Stimulated activated CD8-positive, alpha-beta memory T cell treated with anti-CD3 and anti-CD28 coated beads, Interleukin-12 subunit alpha, Interleukin-12 subunit beta, amount 100 ng/mL, for 24 hours (primary cell): ENCODE measurements around the gene UQCC2.

ENCODE experiments used
- DNase-seq: peaks from one replicate; pipeline ENCODE4 v3.0.0-alpha.2; 2020; ENCODE audit errors: extremely low read depth

UQCC2 gene

DNA sequence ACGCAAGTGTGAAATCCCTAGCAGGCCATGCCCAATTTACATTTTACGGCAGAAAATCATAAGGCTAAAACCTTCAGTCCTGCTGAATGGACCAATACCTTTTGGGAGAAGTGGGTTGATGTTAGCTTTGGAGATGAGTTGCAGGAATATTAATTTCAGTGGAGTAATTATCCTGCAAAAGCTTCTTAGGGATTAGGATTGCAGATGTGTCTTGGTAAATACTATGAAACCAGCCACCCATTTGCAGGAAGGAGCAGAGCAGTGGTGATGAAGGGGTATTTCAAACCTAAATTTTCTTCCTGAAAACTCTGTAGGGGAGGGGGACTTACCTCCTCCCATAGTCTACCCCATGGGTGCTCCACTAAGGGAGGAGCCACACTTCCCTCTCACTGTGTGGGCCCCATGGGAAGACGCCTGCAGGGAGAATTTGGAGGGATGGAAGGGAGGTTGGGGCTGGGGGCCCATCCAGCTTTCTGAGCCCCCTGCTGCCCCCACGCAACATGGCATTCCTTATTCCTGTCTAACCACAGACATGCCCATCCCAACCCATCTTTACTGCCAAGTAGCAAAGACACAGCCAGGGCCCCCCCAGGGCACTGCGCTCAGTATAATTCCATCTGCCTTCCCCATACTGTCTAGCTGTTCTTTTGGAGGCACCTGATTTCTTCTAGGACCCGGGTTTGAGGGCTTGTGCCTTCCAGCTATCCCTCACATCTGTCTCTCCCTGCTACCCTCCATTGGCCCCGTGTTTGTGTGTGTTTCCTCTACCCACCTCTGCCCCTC, 14.6 kb upstream of the UQCC2 start:
- no peak for DNase-seq

GRCh38 chr6:33725222-33725621, 13.7 kb upstream of the UQCC2 start:
- no peak for DNase-seq

DNA sequence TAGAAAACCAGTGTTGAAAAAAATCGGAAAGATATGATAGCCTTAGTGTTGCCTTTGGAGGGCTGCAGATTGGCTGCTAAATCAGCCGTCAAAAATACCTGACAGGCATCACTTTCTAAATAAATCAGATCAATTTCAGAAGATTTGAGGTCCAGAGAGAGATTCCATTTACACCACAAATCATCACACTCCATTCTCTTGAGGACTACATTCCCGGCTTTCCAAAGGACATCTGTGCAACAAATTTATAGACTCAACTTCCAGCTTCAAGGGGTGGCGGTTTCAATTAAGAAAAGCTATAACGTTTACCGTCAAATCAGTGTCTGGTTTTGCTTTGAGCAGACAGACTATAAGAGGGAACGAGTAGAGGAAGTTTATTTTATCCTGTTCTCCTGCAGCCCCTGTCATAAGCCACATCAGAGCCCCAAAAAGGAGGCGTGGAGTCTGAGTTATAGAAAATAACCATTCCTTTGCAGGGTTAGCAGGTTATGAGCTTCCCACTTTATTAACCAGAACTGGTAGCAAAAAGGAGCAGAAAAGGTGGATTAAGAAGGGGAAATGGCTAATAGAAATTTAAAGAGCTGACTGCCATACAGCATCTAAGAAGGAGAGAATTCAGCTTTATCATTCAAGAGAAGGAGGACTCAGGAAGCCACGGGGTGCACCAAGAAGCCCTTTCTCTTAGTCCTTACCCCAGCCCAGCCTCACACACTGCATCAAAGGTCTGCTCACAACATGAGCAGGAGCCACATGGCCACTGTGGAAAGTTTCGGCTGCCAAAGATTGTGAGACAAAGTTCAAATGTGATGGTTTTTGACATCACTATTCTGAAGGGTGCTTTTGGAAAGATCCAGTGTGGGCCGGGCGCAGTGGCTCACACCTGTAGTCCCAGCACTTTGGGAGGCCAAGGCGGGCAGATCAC, 12.9 kb upstream of the UQCC2 start:
- no peak for DNase-seq

DNA sequence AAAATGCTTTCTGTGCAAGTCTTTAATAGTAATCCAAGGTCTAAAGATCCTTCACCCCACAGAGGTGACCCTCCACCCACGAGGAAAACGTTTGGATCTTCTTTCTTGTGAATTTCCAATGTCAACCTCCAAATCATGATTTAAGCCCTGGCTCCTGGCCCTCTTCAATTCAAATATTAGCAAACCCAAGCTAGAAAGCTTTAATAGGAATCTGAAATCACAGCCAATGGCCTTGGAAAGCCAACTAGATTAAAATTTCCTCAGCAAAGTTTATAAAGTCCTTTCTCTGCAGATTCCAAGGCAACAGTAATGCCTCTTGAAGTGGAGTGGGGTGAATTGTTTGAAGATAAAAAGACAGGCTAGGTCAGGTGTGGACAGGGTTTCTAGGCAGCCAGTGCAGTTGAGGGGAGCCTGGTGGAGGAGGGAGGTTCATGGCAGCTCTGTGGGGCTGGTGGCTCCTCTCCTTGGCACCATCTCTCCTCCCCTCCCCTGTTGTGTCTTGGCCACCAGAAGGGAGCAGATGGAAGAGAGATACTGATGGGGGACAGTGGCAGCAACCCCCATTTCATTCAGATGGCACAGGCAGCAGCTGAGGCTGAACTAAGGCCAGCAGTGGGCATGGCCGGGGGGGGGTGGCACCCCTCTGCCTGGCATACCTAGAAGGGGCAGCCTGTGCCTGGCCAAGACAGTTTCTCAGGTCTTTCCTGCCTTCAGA, 12.0 kb upstream of the UQCC2 start:
- DNase-seq, result no peak

GRCh38 chr6:33722103-33722623, 10.7 kb upstream of the UQCC2 start:
- no peak for DNase-seq

- DNase-seq, result no peak
These were observed 10.0 kb upstream of the UQCC2 start for GRCh38 chr6:33721508-33721907.

DNA sequence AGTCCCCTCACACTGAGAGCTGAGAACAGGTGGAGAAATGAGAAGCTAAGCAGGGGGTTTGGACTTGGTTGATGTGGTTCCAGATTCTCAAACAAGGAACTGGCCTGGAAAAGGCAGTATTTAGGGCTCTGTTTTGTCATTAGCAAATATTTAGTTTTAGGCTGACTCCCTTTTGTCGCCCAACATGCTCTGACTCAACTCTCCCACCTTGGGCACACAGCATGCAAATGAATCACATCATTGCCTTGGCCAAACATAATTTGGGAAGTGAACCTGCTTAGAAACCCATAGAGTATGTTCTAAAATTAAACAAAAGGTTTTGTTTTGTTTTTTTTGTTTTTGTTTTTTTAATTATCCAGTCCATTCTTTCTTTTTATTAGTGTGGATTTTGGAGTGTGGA, 9.5 kb upstream of the UQCC2 start:
- DNase-seq, result no peak

GRCh38 chr6:33719326-33719987, 8.0 kb upstream of the UQCC2 start:
- DNase-seq, result no peak

DNA sequence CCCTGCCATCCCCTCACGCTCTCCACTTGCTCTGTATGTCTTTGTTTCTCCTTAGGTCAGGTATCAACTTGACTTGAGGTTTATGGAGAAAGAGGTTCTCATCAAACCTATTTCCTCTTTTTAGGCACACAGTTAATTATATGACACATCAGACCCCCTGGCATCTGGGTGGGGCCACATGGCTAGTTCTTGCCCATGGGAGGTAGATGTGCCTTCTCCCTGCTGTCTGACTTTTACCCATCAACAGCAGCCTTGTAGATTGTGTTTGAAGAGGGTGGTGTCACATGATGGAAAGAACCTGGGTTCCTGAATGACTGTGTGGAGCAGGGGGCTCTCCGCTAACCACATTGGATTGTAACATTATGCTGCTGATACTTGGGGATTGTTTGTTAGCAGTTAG, 7.2 kb upstream of the UQCC2 start:
- no peak for DNase-seq

GRCh38 chr6:33717934-33718455, 6.5 kb upstream of the UQCC2 start:
- DNase-seq, result no peak

- DNase-seq, result no peak
These were observed 5.6 kb upstream of the UQCC2 start for GRCh38 chr6:33716890-33717632.

DNA sequence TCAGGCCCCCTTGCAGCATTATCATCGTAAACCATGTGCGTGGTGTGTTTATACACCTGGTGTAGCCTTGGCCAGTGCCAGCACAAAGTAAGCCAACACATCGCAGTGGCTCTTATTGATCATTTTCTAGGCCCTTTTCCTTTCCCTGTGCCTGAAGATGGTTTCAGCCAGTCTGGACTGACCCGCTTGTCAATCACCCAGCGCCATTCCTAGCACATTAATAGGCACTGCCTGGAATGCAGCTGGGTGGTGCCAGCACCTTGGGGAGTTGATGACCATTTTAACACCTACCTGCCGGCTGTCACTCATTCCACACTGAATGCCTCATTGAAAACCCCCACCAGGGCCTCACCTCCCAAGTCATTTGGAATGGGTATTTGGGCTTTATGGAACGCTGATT, 4.9 kb upstream of the UQCC2 start:
- no peak for DNase-seq

DNA sequence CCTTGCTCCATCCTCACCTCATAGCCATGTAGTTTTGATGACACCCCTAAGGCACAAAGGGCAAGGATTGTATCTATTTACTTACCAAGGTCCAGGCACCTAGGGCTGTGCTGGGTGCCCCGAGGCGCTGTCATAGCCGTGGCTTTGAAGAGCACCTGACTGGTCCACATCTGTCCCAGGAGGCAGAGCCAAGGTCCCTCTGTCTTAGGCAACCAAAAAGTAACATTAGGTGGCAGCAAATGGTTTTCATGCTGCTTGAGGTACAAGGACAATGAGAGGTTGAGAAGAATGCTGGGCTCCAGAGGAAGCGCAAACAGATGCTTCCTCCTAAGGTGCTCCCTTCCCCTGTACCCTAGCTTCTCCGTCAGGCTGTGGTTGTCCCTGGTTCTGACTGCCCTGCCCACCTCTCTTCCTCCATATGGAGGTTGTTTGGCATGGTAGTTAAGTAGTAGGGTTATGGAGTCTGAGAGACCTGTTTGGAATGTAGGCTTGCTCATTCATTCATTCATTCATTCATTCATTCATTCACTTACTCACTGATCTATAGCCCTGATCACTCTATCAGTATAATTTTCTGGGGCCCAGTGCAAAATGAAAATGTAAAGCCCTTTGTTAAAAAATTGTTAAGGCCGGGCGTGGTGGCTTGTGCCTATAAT, 3.0 kb upstream of the UQCC2 start:
- no peak for DNase-seq

DNA sequence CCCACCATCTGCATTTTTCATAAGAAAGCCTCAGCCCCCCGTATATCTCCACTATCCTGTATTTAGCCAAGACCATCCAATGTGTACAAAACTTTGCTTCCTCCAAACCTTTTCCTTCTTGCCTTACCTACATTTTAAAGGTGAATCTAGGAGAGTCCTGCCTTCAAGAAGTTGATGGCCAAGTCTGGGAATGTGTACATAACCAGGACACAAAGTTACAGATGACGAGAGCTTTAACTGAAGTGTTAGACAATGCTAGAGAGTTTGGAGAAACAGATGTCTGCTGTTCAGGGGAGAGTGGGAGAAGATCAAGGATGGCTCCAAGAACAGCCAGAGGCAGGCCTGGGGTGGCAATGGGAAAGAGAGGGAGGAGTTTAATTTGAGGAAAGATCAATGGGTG, 2.3 kb upstream of the UQCC2 start:
- no peak for DNase-seq

DNA sequence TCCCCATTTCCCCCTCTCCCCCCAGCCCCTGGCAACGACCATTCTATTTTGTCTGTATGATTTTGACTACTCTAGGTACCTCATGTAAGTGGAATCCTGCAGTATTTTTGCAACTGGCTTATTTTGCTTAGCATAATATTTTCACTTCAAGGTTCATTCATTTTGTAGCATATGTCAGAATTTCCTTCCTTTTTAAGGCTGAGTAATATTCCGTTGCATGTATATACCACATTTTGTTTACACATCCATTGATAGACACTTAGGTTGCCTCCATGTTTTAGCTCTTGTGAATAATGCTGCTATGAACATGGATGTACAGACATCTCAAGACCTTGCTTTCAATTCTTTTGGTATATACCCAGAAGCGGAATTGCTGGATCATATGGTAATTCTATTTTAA, 1.4 kb upstream of the UQCC2 start:
- no peak for DNase-seq

DNA sequence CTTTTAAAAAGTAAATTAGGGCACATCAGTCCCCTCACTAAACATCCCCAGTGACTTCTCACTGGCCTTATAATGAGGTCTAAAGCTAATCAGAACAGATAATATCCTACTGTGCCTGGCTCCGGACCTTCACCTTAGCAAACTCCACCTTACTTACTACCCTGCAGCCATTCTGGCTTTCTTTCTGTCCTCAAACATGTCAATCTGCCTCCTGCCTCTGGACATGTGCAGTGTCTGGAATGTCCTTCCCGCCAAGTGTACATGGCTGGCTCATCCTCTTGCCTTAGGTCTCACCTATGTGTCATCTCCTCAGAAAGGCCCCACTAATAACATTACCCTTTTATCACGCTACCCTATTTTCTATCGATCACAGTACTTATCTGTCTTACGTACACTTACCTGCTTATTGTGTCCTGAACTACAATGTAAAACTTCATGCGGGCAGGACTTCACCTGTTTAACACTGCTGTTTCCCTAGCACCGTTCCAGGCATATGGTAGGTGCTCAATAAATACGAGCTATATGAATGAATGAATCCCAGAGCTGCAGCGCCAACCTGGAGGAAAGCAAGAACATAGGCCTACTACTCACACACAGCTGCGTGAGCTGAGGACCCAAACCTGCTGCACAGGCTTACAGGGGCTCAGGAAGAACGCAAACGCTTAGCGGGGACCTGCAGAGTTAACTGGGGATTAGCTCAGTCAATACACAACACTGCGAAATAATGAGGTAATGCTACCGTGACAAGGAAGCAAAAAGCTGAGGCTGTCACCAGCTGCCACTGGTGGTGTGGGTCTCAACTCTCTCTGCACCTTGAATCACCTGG, 991 bp downstream of the UQCC2 start:
- no peak for DNase-seq

- DNase-seq, result no peak
These were observed 1.8 kb downstream of the UQCC2 start for GRCh38 chr6:33709605-33710295.

DNA sequence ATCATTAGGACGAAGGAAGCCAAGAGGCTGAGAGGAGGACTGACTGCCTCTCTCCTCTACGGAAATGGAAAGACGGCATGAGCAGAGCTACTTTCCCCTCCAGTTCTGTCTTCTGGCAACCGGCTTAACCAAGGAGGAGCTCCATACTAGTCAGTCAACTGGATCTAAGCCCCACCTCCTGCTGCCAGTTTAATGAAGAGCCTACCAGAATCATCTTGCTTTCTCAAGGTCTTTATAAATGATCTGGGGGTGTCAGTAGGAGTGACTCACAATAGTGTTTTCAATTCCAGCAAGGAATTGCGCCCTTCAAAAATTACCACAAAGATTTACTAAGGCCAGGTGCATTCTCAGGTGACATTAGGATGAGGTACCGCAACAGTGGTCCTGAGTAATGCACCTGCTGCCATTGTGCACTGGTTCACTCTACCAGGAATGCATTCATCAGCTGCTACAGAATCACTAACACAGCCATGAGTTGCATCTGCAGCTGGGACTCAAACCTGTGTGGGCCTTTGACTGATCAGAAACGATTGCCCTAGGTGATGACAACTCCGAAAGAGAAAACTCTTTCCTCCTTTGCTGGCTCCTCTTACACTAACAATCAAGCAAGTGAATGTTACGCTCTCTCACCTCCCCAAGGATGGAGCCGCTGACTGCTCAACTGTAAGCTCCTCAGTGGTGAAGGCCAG, 2.8 kb downstream of the UQCC2 start:
- DNase-seq, result no peak
